ENCODE measurements around the gene DNAH17.
A peak's percentile ranks its signal among the peaks of the same experiment; 100 is the strongest.

The DNAH17 gene

GRCh38 chr17:78407387-78408000 lies 169.7 kb downstream of the DNAH17 start:
- Histone ChIP-seq H3K9me3 (ENCODE audit: severe bottlenecking) (no peaks in the 10 kb centered on the region), H3K36me3 (ENCODE audit: low read depth) (peaks cover 59% of the 10 kb centered on the region), H3K4me1 (ENCODE audit: insufficient read depth, poor library complexity, severe bottlenecking) (peaks cover 26% of the 10 kb centered on the region), H3K27ac (ENCODE audit: poor library complexity, severe bottlenecking) (no peak overlapping the region), H3K4me3 (ENCODE audit: severe bottlenecking) (no peak overlapping the region), H3K27me3 (ENCODE audit: insufficient read depth, poor library complexity, severe bottlenecking) (no peaks in the 10 kb centered on the region)
- ATAC-seq (ENCODE audit: low read depth) (peak; percentile 44), DNase-seq (ENCODE audit: low spot score) (no peak)
- no peak for TF ChIP-seq CTCF (IDR thresholded peaks at IDR 0.05; ENCODE audit: poor library complexity, severe bottlenecking)

DNA sequence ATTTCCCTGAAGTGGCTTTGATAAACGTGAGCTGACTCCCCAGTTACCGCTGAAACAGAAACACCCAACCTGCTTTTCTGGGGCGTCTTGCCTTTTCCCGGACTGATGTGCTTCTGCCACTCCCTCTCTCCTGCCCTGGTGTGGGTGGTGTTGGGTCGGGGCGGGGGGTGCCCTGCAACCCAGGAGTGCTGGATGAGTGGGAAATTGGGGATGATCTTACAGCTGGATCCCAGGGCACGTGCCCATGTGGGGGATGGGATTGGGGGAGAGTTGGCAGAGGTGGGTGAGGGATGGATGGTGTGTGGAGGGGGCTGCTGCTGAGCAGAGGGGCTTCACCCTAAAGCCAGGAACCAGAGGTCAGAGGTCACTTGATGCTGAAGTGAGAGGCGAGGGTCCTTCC lies 170.3 kb downstream of the DNAH17 start:
- no peak overlapping the region for H3K4me3 ChIP-seq (ENCODE audit: severe bottlenecking)
- ATAC-seq (ENCODE audit: low read depth) (no peak), DNase-seq (ENCODE audit: low spot score) (no peak)
- no peaks in the 10 kb centered on the region for H3K27me3 ChIP-seq (ENCODE audit: insufficient read depth, poor library complexity, severe bottlenecking)
- peaks cover 59% of the 10 kb centered on the region for H3K36me3 ChIP-seq (ENCODE audit: low read depth)
- no peak for TF ChIP-seq CTCF (IDR thresholded peaks at IDR 0.05; ENCODE audit: poor library complexity, severe bottlenecking)
- no peaks in the 10 kb centered on the region for H3K9me3 ChIP-seq (ENCODE audit: severe bottlenecking)
- no peak overlapping the region for H3K27ac ChIP-seq (ENCODE audit: poor library complexity, severe bottlenecking)
- peaks cover 26% of the 10 kb centered on the region for H3K4me1 ChIP-seq (ENCODE audit: insufficient read depth, poor library complexity, severe bottlenecking)

DNA sequence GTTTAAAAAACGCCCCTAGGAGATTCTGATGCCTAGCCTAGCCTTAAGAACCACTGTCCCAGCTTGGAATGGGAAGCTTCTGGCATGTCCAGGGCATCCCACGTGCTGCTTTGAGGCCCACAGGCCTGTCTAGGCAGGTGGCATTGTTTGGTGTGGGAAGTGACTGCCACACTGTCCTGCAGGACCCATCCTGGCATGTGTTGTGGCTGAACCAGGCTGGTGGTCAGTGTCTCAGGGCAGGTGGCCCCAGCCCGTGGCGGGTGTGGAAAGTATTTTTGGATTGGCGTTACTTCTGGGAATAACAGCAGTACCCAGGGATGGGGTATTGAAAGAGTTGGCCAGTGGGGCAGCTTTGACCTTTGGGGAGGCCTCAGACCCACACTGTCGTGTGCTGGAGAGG lies 170.8 kb downstream of the DNAH17 start:
- Histone ChIP-seq H3K36me3 (ENCODE audit: low read depth) (peaks cover 64% of the 10 kb centered on the region), H3K27me3 (ENCODE audit: insufficient read depth, poor library complexity, severe bottlenecking) (no peaks in the 10 kb centered on the region), H3K4me1 (ENCODE audit: insufficient read depth, poor library complexity, severe bottlenecking) (peaks cover 30% of the 10 kb centered on the region), H3K4me3 (ENCODE audit: severe bottlenecking) (no peak overlapping the region), H3K9me3 (ENCODE audit: severe bottlenecking) (no peaks in the 10 kb centered on the region), H3K27ac (ENCODE audit: poor library complexity, severe bottlenecking) (no peak overlapping the region)
- ATAC-seq (ENCODE audit: low read depth) (no peak), DNase-seq (ENCODE audit: low spot score) (no peak)
- TF ChIP-seq CTCF (IDR thresholded peaks at IDR 0.05; ENCODE audit: poor library complexity, severe bottlenecking): no peak

GRCh38 chr17:78403822-78404221 lies 173.4 kb downstream of the DNAH17 start:
- peaks cover 49% of the 10 kb centered on the region for H3K4me1 ChIP-seq (ENCODE audit: insufficient read depth, poor library complexity, severe bottlenecking)
- no peak for DNase-seq (ENCODE audit: low spot score)
- no peak for TF ChIP-seq CTCF (IDR thresholded peaks at IDR 0.05; ENCODE audit: poor library complexity, severe bottlenecking)
- H3K9me3 ChIP-seq (ENCODE audit: severe bottlenecking): no peaks in the 10 kb centered on the region
- peaks cover 78% of the 10 kb centered on the region for H3K36me3 ChIP-seq (ENCODE audit: low read depth)
- no peaks in the 10 kb centered on the region for H3K27me3 ChIP-seq (ENCODE audit: insufficient read depth, poor library complexity, severe bottlenecking)
- no peak overlapping the region for H3K27ac ChIP-seq (ENCODE audit: poor library complexity, severe bottlenecking)
- ATAC-seq (ENCODE audit: low read depth): no peak
- no peak overlapping the region for H3K4me3 ChIP-seq (ENCODE audit: severe bottlenecking)

GRCh38 chr17:78401891-78402290 lies 175.3 kb downstream of the DNAH17 start:
- TF ChIP-seq CTCF (IDR thresholded peaks at IDR 0.05; ENCODE audit: poor library complexity, severe bottlenecking): no peak
- H3K4me3 ChIP-seq (ENCODE audit: severe bottlenecking): no peak overlapping the region
- H3K36me3 ChIP-seq (ENCODE audit: low read depth): peaks cover 88% of the 10 kb centered on the region
- H3K4me1 ChIP-seq (ENCODE audit: insufficient read depth, poor library complexity, severe bottlenecking): peaks cover 29% of the 10 kb centered on the region
- DNase-seq (ENCODE audit: low spot score) (no peak), ATAC-seq (ENCODE audit: low read depth) (no peak)
- no peaks in the 10 kb centered on the region for H3K27me3 ChIP-seq (ENCODE audit: insufficient read depth, poor library complexity, severe bottlenecking)
- peak overlapping the region; percentile 80 for H3K27ac ChIP-seq (ENCODE audit: poor library complexity, severe bottlenecking)
- no peaks in the 10 kb centered on the region for H3K9me3 ChIP-seq (ENCODE audit: severe bottlenecking)

Data from RWPE2 (cell line).